ENCODE data around the gene TSPAN14.

GRCh38 chr10:80449520-80449919 is 4.6 kb upstream of the TSPAN14 start:
- TF ChIP-seq POLR2A (IDR thresholded peaks at IDR 0.05) (no peak), POLR2AphosphoS5 (IDR thresholded peaks at IDR 0.05) (no peak), CTCF (IDR thresholded peaks at IDR 0.05) (no peak)
